Panc1 (cell line): ENCODE measurements around the gene RIPOR2. TPM values are rescaled to one million over a fixed set of nuclear protein-coding genes. Genes with fewer than 3 reads are reported as not detected.
A peak's percentile ranks its signal among the peaks of the same experiment; 100 is the strongest.

Experiments
- ATAC-seq: fragments of 200-7000 bp; cut with Tn5 transposase; 2 replicates; pipeline ENCODE4 v1.9.1; 2020; ENCODE audit warnings: mild to moderate bottlenecking, moderate library complexity
- BruUV-seq: library from RNA; stranded (reverse); fragments of 400-500 nt; replicated peaks from 2 replicates; lab custom pipeline; 2021; lab: Mats Ljungman, UMichigan
- CTCF ChIA-PET: fragments of 300-600 bp; sonication (Branson Sonifier 250); formaldehyde crosslinking; loops from one replicate; lab custom pipeline; 2022; ENCODE audit warnings: antibody characterized with exemption; lab: Charles Lee
- POLR2A ChIA-PET: fragments of 300-600 bp; sonication (Branson Sonifier 250); formaldehyde crosslinking; loops from one replicate; lab custom pipeline; 2022; ENCODE audit warnings: antibody characterized with exemption; lab: Charles Lee
- DNase-seq: peaks from one replicate; pipeline ENCODE4 v3.0.0-alpha.2; 2010; ENCODE audit warnings: low read depth, low spot score
- H3K27ac ChIP-seq: 2 replicates; pipeline ENCODE4 v1.5.1; 2011; ENCODE audit warnings: mild to moderate bottlenecking, low read length, inconsistent platforms
- H3K27me3 ChIP-seq: fragments of 200-500 bp; sonication (Bioruptor generic); 2 replicates; pipeline ENCODE4 v1.6.0; 2014; ENCODE audit warnings: low read length, inconsistent platforms; ENCODE audit not compliant: control insufficient read depth, insufficient read depth
- H3K36me3 ChIP-seq: fragments of 200-500 bp; sonication (Bioruptor generic); 2 replicates; pipeline ENCODE4 v1.5.1; 2014; ENCODE audit warnings: inconsistent platforms, mild to moderate bottlenecking, low read length, moderate library complexity; ENCODE audit not compliant: control insufficient read depth, insufficient read depth
- H3K4me1 ChIP-seq: 2 replicates; pipeline ENCODE4 v1.5.1; 2011; ENCODE audit warnings: inconsistent platforms, mild to moderate bottlenecking, low read length, moderate library complexity; ENCODE audit not compliant: control insufficient read depth, insufficient read depth
- H3K4me3 ChIP-seq, 2 experiments: 2 replicates each; pipeline ENCODE4 v1.5.1; 2011 to 2012; ENCODE audit warnings: low read depth in 2 of 2, low read length in 2 of 2, mild to moderate bottlenecking in 2 of 2, inconsistent platforms in 1 of 2, moderate library complexity in 1 of 2
- H3K9me3 ChIP-seq: fragments of 200-500 bp; sonication (Bioruptor generic); 2 replicates; pipeline ENCODE4 v1.5.1; 2014; ENCODE audit warnings: low read depth, mild to moderate bottlenecking, inconsistent platforms, low read length, moderate library complexity; ENCODE audit not compliant: control insufficient read depth, insufficient read depth
- POLR2AphosphoS5 ChIP-seq: IDR thresholded peaks from 2 replicates; pipeline ENCODE4 v1.6.1; 2012; ENCODE audit warnings: mild to moderate bottlenecking, low read depth, low read length, moderate library complexity
- SIN3A ChIP-seq: IDR thresholded peaks from 2 replicates; pipeline ENCODE4 v1.6.1; 2012; ENCODE audit warnings: low read depth, mild to moderate bottlenecking, low read length, moderate library complexity, borderline replicate concordance; ENCODE audit not compliant: insufficient read depth
- TCF7L2 ChIP-seq: IDR thresholded peaks from 2 replicates; pipeline ENCODE4 v1.6.1; 2011; ENCODE audit warnings: mild to moderate bottlenecking, low read depth, low read length, inconsistent platforms
- in situ Hi-C: cut with HindIII; loops from 2 replicates; pipeline ENCODE4 v1.10.0; 2016; ENCODE audit warnings: low sequenced_read_pairs, low pct_unique_long_range_greater_than_20kb
- intact Hi-C: fragments of 100-400 bp; cut with micrococcal nuclease; formaldehyde crosslinking; loops from one replicate; pipeline ENCODE4 v1.10.0; 2022; ENCODE audit not compliant: unreplicated experiment
- total RNA-seq: library from RNA; stranded (reverse); gene quantifications from one replicate; pipeline ENCODE4 v1.2.1, GENCODE V29; 2021; ENCODE audit not compliant: unreplicated experiment
- TF ChIP-seq, protein P1 (sequence below): fragments of 450-650 bp; IDR thresholded peaks from 2 replicates; pipeline ENCODE4 v1.5.1; 2017; ENCODE audit warnings: mild to moderate bottlenecking
- TF ChIP-seq, protein P2 (sequence below), 2 experiments: IDR thresholded peaks; 2 replicates each; pipeline ENCODE4 v1.6.1; 2011 to 2012; ENCODE audit warnings: low read depth in 2 of 2, control low read depth in 1 of 2, low read length in 1 of 2, mild to moderate bottlenecking in 1 of 2, moderate library complexity in 1 of 2; ENCODE audit not compliant: insufficient read depth in 1 of 2

RIPOR2 gene
- total RNA-seq, 1 experiment from 2014 or later, result 0.54 TPM

DNA sequence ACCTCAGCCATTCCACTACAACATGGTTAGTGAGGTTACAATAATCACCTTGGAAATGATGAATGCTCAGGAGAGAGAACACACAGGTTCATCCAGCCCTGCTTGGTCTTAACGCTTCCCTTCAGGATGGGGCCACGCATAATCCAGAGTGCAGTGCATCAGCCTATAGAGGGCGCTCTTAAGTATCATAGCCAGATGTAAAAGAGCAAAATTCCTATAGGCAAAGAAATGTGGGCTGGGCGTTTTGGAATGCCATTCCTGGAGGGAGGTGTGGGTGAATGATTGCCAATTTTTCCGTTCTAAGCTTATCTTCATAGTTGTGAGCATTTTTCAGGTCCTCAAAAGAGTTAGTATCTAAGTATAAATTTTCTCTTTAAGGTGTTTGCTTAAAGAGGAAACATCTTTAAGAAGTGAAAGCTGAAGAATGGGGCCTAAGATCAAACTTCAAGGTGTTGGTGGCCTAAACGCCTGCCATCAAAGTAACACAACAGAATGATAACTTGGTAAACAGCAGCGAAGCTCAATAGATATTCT, 1.8 kb downstream of the RIPOR2 start:
- no peak overlapping the region for H3K4me3 ChIP-seq
- DNase-seq, result peak; percentile 25
- in situ Hi-C loops (no loop called here), intact Hi-C loops (no loop called here)
- H3K36me3 ChIP-seq, result no peaks in the 10 kb centered on the region
- no peaks in the 10 kb centered on the region for H3K9me3 ChIP-seq
- no peak for ATAC-seq
- ChIA-PET CTCF (interaction anchor here (0.6 kb wide), 1 partner anchor 84 kb away, joined by 3 read pairs; no protein-coding TSS in a partner anchor), POLR2A (no interaction called here)
- BruUV-seq, result no TSS peak
- TF ChIP-seq, protein P1, sequence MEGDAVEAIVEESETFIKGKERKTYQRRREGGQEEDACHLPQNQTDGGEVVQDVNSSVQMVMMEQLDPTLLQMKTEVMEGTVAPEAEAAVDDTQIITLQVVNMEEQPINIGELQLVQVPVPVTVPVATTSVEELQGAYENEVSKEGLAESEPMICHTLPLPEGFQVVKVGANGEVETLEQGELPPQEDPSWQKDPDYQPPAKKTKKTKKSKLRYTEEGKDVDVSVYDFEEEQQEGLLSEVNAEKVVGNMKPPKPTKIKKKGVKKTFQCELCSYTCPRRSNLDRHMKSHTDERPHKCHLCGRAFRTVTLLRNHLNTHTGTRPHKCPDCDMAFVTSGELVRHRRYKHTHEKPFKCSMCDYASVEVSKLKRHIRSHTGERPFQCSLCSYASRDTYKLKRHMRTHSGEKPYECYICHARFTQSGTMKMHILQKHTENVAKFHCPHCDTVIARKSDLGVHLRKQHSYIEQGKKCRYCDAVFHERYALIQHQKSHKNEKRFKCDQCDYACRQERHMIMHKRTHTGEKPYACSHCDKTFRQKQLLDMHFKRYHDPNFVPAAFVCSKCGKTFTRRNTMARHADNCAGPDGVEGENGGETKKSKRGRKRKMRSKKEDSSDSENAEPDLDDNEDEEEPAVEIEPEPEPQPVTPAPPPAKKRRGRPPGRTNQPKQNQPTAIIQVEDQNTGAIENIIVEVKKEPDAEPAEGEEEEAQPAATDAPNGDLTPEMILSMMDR, result peak; percentile 74
- TF ChIP-seq TCF7L2, result no peak
- no peak for TF ChIP-seq POLR2AphosphoS5
- TF ChIP-seq, protein P2, sequence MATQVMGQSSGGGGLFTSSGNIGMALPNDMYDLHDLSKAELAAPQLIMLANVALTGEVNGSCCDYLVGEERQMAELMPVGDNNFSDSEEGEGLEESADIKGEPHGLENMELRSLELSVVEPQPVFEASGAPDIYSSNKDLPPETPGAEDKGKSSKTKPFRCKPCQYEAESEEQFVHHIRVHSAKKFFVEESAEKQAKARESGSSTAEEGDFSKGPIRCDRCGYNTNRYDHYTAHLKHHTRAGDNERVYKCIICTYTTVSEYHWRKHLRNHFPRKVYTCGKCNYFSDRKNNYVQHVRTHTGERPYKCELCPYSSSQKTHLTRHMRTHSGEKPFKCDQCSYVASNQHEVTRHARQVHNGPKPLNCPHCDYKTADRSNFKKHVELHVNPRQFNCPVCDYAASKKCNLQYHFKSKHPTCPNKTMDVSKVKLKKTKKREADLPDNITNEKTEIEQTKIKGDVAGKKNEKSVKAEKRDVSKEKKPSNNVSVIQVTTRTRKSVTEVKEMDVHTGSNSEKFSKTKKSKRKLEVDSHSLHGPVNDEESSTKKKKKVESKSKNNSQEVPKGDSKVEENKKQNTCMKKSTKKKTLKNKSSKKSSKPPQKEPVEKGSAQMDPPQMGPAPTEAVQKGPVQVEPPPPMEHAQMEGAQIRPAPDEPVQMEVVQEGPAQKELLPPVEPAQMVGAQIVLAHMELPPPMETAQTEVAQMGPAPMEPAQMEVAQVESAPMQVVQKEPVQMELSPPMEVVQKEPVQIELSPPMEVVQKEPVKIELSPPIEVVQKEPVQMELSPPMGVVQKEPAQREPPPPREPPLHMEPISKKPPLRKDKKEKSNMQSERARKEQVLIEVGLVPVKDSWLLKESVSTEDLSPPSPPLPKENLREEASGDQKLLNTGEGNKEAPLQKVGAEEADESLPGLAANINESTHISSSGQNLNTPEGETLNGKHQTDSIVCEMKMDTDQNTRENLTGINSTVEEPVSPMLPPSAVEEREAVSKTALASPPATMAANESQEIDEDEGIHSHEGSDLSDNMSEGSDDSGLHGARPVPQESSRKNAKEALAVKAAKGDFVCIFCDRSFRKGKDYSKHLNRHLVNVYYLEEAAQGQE (IDR thresholded peaks at IDR 0.05; ENCODE audit: insufficient read depth in 1 of 2, low read depth in 2 of 2, low read length in 1 of 2), result no peak
- H3K4me1 ChIP-seq, result no peaks in the 10 kb centered on the region
- no peak overlapping the region for H3K27ac ChIP-seq
- H3K27me3 ChIP-seq, result peaks cover 18% of the 10 kb centered on the region

DNA sequence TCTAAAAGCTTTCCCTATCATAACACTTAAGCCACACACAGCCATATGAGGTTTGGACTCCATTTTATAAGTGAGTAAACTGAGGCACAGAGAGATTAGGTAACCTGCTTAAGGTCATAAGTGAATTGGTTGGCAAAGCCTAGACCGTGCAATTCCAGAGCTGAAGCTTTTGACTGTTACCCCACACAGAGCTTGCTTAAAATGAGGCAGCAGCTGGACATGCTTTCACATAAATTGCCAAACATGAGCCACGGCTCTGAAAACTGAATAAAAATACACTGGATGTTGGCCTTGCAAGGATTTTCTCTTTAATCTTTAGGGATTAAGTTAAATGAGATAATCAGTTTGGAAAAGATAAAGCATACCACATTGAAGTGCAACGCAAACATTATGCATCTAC, 2.5 kb downstream of the RIPOR2 start:
- Histone ChIP-seq H3K9me3 (no peaks in the 10 kb centered on the region), H3K4me3 (no peak overlapping the region), H3K4me1 (no peaks in the 10 kb centered on the region), H3K36me3 (no peaks in the 10 kb centered on the region), H3K27ac (no peak overlapping the region), H3K27me3 (peaks cover 19% of the 10 kb centered on the region)
- POLR2A ChIA-PET, result interaction anchor here (0.7 kb wide), 1 partner anchor 54 kb away, joined by 3 read pairs; no protein-coding TSS in a partner anchor
- ATAC-seq (no peak), DNase-seq (no peak)
- CTCF ChIA-PET, result no interaction called here
- in situ Hi-C loops (no loop called here), intact Hi-C loops (no loop called here)
- BruUV-seq, result no TSS peak
- TF ChIP-seq SIN3A (no peak), POLR2AphosphoS5 (no peak)

DNA sequence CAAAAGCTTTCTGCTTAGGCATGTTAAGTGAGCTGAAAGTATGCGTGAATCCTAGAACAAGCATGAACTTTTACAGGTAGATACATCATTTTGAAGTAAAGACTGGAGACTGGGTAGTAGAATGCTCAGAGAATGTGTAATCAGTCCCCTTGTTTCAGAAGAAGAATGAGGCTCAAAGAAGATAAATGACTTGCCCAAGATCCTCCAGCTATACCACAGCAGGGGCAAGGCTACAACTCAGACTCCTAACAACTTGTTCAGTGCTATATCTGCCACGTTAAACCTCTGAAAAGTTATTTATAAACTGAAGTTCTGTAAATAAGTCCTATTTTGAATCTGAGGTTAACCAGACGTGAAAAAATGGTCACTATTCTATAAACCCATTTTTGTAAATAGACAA, 2.9 kb downstream of the RIPOR2 start:
- Histone ChIP-seq H3K36me3 (no peaks in the 10 kb centered on the region), H3K4me1 (no peaks in the 10 kb centered on the region), H3K9me3 (no peaks in the 10 kb centered on the region), H3K27ac (no peak overlapping the region), H3K4me3 (no peak overlapping the region), H3K27me3 (peaks cover 19% of the 10 kb centered on the region)
- in situ Hi-C loops, result no loop called here
- intact Hi-C loops, result no loop called here
- TF ChIP-seq SIN3A (no peak), POLR2AphosphoS5 (no peak)
- POLR2A ChIA-PET, result interaction anchor here (0.7 kb wide), 1 partner anchor 54 kb away, joined by 3 read pairs; no protein-coding TSS in a partner anchor
- CTCF ChIA-PET, result no interaction called here
- ATAC-seq (no peak), DNase-seq (no peak)
- no TSS peak for BruUV-seq
